Left ventricle myocardium superior (tissue), 1 donor: Measurements from ENCODE around the gene IVD. TPM values are rescaled to one million over a fixed set of nuclear protein-coding genes. Genes with fewer than 3 reads are reported as not detected.
A peak's percentile ranks its signal among the peaks of the same experiment; 100 is the strongest.
"Not testable (repeated sequence)": the region's sequence is repeated elsewhere in the genome, so short reads cannot be mapped to it uniquely, and the experiment has no call there.

Source experiments
- ATAC-seq: fragments of 200-7000 bp; cut with Tn5 transposase; one replicate; pipeline ENCODE4 v1.9.1; 2020; ENCODE audit warnings: mild to moderate bottlenecking, moderate library complexity
- DNase-seq: peaks from one replicate; pipeline ENCODE4 v3.0.0-alpha.2; 2020
- intact Hi-C: fragments of 100-400 bp; cut with micrococcal nuclease; formaldehyde crosslinking; loops from one replicate; pipeline ENCODE4 v1.11.0; 2022
- total RNA-seq: library from RNA; stranded (reverse); fragmentation: NEBNext Ultra II Directional; extraction: Animal tissue kit (Norgen Biotek cat#: 25700); gene quantifications from one replicate; pipeline ENCODE4 v1.2.1, GENCODE V29; 2021
- donor health status: DM: no; HTN: yes; CAD: no; lungs with severe emphysema.

The IVD gene
- total RNA-seq, 1 donor from 2014 or later: 97.2 TPM

- intact Hi-C loops: no loop called here
- ATAC-seq (no peak), DNase-seq (no peak)
Measured at GRCh38 chr15:40450047-40450446, 44.5 kb downstream of the IVD start.

DNA sequence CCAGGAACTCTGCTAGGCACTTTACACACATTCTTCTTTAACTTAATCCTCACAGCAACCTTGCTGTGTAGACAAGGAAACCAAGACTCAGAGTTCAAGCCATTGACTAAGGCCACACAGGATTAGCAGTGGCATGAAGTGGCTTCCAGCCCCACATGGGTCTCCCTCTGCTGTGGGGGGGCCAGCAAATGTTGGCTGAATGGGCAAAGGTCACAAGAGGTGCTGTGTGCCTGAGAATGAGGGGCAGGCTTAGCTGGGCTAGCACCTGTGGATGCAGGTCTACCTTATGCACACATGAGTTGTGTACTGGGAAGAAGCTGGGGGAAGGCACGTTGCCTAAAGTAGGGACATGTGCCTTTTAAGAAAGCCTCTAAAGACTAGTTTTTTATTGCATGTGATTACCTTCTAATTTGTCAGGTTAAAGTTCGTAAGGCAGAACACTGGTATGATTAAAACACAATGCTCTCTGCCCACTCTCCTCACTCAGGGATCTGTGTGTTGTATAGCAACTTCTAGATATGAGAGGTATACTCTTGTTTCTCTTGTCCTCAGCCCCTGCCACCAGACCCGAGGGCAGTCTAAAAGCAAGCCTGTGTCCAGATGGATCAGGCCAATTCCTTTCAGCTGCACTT, 46.0 kb downstream of the IVD start:
- ATAC-seq: no peak
- DNase-seq: no peak
- intact Hi-C loops: no loop called here

DNA sequence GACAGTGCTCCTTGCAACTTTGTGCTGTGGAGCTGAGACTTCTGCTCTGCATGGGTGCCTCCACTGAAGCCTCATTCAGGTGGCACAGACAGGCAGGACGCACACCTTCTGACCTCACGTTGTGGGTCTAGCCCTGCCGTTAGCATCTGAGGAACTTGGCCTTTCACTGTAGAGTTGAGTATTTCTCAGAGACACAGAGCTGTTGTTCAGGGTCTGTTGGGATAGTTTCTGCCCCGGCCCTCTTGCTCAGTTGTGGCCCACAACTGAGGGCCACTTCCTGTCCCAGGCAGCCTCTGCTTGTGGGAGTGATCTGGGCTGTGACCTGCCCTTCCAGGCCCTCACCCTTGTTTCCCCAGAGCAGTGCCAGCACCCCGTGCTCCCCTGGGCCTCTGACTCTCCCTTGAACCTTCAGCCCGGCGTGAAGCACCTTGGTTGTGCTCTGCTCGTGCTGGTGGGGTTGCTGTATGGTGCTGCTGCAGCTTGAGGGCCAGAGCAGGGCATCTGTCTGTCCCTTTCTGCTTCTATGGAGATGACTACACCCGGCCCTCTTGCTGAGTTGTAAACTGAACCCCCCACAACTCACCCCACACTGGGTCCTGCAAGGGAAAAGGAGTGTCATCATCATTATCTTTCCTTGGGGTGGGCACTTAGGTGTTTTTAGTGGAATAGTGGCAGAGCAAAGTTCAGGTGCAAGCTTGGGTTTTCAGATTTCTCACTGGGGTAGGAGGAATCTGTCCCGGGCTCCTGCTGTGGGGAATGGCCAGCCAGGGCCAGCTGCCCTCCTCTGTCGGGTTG, 46.9 kb downstream of the IVD start:
- intact Hi-C loops: no loop called here
- no peak for ATAC-seq
- no peak for DNase-seq

DNA sequence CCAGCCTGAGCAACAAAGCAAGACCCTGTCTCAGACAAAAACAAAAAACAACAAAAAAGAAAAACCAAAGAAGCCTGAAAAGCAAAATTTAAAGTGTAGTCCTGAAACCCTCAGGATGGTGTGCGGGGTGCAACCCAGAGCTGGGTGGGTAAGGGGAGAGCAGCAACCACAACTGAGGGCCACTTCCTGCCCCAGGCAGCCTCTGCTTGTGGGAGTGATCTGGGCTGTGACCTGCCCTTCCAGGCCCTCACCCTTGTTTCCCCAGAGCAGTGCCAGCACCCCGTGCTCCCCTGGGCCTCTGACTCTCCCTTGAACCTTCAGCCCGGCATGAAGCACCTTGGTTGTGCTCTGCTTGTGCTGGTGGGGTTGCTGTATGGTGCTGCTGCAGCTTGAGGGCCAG, 48.3 kb downstream of the IVD start:
- intact Hi-C loops, DNase-seq, ATAC-seq: not testable (repeated sequence)

DNA sequence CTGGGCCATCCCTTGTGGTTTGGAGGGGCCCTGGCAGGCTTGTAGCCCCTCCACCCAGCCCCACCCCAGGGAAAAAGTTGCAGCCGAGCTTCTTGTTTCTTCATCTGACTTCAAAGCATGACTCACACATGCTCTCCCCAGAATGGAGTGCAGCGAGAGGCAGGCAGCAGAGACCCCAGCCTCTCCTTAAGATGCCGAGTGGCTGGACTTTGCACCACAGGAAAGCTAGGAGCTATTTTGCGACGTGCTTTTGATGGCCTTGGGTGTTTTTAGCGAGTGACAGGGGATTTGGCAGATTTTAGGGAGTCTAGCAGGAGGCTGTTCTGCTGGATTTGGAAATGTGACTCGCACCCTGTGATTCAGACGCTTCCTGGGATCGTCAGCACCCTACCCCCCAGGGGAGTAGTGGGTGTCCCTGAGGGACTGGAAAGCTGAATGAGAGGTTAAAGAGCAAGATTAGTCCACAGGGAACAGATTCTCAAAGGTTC, 49.4 kb downstream of the IVD start:
- ATAC-seq (no peak), DNase-seq (no peak)
- intact Hi-C loops: no loop called here

- peak; percentile 72 for DNase-seq
- intact Hi-C loops: no loop called here
- peak; percentile 79 for ATAC-seq
Measured at GRCh38 chr15:40456299-40456712, 50.7 kb downstream of the IVD start.

DNA sequence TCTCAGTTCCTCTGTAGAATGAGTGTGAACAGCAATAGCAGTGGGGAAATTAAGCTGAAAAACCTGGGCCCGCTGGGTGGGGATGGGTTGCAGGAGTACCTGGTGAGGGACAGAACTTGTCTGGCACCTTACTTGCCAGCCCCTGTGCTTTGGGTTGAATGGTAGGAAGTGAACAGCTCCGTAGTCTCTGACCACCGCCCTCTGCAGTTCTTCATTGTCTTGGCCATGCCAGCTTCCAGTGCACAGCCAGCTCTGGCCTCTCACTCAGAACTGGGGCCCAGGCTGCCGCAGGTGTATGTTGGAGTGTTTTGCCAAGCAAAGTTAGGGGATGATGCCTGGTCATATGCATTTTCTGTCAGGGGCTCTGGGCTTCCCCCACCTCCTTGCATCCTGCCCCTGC, 51.1 kb downstream of the IVD start:
- intact Hi-C loops: no loop called here
- DNase-seq (no peak), ATAC-seq (peak; percentile 42)

- ATAC-seq (no peak), DNase-seq (no peak)
- intact Hi-C loops: no loop called here
Measured at GRCh38 chr15:40458495-40459371, 53.1 kb downstream of the IVD start.

DNA sequence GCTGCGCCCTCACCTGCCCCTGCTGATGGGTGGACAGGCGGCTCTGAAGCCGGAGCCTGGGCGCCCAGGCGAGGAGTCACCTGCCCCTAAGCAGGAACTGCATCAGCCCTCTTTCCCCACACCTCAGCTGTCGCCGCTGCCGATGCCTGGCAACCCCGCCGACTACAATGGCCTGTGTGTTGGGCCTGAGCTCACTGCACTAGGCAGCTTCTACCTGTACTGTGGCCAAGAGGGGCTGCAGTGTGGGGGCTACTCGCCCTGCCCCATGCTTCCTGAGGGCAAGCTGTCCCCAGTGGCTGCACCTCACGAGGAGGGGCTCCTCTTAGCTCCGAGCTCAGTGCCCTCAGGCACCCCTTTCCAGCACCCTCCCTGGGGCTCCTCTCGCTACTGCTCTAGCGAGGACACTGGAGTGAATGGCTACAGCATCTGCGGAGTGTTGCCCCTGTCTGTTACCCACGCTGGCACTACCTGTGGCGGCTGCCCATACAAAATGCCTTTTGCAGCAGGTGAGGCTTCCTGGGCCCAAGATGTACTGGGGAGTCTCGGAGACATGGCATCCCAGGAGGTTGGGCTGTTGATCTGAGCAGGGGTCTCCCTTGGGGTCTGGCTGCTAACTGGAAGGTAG, 53.9 kb downstream of the IVD start:
- no peak for ATAC-seq
- no peak for DNase-seq
- intact Hi-C loops: no loop called here

DNA sequence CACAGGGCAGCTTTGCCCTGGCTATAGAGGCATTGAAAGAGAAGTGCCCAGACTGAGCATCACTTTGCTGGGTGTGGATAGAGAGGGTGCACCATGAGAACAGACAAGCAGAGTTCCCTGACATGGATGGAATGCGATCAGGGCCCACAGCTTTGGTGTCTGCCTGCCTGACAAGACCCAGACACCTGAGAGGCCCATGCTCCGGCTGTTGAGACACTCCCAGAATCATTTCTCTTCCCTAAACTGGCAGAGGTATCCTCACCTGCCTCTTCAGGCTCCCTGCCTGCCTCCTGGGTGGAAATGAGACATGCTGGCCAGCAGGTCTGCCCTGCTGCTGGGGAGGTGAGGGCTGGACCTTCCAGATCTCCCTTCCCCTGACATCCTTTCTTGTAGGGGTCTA, 54.8 kb downstream of the IVD start:
- ATAC-seq: no peak
- DNase-seq: no peak
- intact Hi-C loops: no loop called here

- ATAC-seq (no peak), DNase-seq (no peak)
- intact Hi-C loops: no loop called here
Measured at GRCh38 chr15:40461958-40462357, 56.4 kb downstream of the IVD start.

DNA sequence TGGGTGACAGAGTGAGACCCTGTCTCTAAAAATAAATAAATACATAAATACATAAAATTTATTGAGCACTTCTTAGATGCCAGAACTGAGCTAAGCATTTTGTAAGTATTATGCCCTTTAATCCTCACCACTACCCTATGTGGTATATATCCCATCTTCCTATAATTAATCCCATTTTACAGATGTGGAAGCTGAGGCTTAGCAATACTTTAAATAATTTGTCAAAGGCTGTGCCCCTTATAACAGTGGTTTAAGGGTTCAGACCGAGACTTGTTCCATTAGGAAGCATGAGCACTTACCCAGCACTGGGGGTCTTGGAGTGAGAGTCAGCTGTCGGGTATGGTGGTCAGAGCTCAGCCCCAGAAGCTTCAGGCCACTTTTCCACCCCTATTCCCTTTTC, 57.7 kb downstream of the IVD start:
- intact Hi-C loops: no loop called here
- ATAC-seq (no peak), DNase-seq (no peak)

- intact Hi-C loops: no loop called here
- no peak for DNase-seq
- no peak for ATAC-seq
Measured at GRCh38 chr15:40463886-40464545, 58.4 kb downstream of the IVD start.

DNA sequence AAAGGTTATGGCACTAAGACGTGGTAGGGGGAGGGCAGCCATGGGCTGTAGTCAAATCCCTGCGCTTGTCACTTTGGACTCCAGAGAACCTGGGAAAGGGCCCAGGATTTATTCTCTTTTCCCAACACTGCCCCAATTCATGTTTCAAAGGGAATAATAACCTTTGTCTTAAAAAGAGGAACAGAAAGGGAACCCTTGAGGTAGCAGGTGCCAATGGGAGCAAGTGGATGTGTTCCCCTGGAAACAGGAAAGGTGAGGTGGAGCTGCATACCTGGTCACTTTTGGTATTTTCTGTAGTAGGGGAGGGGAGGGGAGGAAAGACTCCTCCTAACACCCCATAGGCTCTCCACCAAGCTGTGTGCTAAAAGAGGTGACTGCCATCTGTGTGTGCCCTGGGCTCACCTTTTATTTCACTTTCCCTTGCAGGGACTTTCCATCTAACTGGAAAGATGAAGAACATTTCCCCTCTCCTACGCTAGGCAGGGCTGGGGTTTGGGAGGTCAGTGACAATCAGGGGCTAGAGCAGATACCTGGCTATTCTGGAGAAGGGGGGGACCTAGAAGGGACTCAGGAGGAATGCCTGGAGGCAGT, 59.1 kb downstream of the IVD start:
- no peak for ATAC-seq
- intact Hi-C loops: no loop called here

GRCh38 chr15:40465939-40466338, 60.3 kb downstream of the IVD start:
- intact Hi-C loops: no loop called here
- DNase-seq: no peak
- no peak for ATAC-seq

More for the DNA sequence above, 59.1 kb downstream of the IVD start:
- DNase-seq: no peak

GRCh38 chr15:40466426-40467260, 61.0 kb downstream of the IVD start:
- ATAC-seq: no peak
- DNase-seq: no peak
- intact Hi-C loops: no loop called here

DNA sequence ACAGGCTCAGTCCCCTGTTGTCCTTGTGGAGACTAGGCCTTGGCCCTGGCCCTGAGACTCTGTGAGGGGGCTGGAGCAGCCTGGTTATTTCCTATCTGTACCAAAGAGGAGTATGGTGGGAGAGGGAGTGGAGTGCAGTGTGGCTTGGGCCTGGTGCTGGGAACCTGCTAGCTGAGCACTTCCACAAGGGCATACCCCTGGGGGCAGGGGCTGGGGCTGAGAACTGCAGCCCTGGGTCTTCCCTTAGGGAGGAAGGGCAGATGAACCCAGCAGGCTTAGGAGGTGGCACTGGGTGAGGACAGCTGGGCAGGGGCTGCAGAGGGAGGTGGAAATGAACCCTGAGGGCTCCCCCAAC, 61.6 kb downstream of the IVD start:
- no peak for DNase-seq
- no peak for ATAC-seq
- intact Hi-C loops: no loop called here

GRCh38 chr15:40468898-40469331, 63.3 kb downstream of the IVD start:
- ATAC-seq (no peak), DNase-seq (no peak)
- intact Hi-C loops: no loop called here
